ENCODE data around the gene GNMT. TPM values are rescaled to one million over a fixed set of nuclear protein-coding genes. Genes with fewer than 3 reads are reported as not detected.
A peak's percentile ranks its signal among the peaks of the same experiment; 100 is the strongest.

Gene GNMT
- total and polyA plus RNA-seq, 9 of the 15 experiments (the other 6 are each of a cell fraction or from before 2014, with no cell fraction given) = 0.11 to 0.29 (median 0.15) TPM; not detected in 6

- no peak for TF ChIP-seq ATF4 (CRISPR knock-in tag; IDR thresholded peaks at IDR 0.05)
- TF ChIP-seq UBTF (IDR thresholded peaks at IDR 0.05; ENCODE audit: borderline replicate concordance in 1 of 2, low read depth in 2 of 2, low read length in 2 of 2) = peak in 1 of 2 experiments; percentile 73; a peak in 1 of 4 replicates
- TF ChIP-seq, protein P1, sequence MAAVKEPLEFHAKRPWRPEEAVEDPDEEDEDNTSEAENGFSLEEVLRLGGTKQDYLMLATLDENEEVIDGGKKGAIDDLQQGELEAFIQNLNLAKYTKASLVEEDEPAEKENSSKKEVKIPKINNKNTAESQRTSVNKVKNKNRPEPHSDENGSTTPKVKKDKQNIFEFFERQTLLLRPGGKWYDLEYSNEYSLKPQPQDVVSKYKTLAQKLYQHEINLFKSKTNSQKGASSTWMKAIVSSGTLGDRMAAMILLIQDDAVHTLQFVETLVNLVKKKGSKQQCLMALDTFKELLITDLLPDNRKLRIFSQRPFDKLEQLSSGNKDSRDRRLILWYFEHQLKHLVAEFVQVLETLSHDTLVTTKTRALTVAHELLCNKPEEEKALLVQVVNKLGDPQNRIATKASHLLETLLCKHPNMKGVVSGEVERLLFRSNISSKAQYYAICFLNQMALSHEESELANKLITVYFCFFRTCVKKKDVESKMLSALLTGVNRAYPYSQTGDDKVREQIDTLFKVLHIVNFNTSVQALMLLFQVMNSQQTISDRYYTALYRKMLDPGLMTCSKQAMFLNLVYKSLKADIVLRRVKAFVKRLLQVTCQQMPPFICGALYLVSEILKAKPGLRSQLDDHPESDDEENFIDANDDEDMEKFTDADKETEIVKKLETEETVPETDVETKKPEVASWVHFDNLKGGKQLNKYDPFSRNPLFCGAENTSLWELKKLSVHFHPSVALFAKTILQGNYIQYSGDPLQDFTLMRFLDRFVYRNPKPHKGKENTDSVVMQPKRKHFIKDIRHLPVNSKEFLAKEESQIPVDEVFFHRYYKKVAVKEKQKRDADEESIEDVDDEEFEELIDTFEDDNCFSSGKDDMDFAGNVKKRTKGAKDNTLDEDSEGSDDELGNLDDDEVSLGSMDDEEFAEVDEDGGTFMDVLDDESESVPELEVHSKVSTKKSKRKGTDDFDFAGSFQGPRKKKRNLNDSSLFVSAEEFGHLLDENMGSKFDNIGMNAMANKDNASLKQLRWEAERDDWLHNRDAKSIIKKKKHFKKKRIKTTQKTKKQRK (IDR thresholded peaks at IDR 0.05; ENCODE audit: borderline replicate concordance, low read depth, low read length) = no peak
- no peak for TF ChIP-seq DACH1 (IDR thresholded peaks at IDR 0.05; ENCODE audit: partially characterized antibody)
- peak; percentile 54 for TF ChIP-seq GABPB1 (CRISPR knock-in tag; IDR thresholded peaks at IDR 0.05)
- TF ChIP-seq, protein P2, sequence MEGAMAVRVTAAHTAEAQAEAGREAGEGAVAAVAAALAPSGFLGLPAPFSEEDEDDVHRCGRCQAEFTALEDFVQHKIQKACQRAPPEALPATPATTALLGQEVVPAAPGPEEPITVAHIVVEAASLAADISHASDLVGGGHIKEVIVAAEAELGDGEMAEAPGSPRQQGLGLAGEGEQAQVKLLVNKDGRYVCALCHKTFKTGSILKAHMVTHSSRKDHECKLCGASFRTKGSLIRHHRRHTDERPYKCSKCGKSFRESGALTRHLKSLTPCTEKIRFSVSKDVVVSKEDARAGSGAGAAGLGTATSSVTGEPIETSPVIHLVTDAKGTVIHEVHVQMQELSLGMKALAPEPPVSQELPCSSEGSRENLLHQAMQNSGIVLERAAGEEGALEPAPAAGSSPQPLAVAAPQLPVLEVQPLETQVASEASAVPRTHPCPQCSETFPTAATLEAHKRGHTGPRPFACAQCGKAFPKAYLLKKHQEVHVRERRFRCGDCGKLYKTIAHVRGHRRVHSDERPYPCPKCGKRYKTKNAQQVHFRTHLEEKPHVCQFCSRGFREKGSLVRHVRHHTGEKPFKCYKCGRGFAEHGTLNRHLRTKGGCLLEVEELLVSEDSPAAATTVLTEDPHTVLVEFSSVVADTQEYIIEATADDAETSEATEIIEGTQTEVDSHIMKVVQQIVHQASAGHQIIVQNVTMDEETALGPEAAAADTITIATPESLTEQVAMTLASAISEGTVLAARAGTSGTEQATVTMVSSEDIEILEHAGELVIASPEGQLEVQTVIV (CRISPR knock-in tag; IDR thresholded peaks at IDR 0.05; ENCODE audit: borderline replicate concordance) = no peak
- TF ChIP-seq, protein P3, sequence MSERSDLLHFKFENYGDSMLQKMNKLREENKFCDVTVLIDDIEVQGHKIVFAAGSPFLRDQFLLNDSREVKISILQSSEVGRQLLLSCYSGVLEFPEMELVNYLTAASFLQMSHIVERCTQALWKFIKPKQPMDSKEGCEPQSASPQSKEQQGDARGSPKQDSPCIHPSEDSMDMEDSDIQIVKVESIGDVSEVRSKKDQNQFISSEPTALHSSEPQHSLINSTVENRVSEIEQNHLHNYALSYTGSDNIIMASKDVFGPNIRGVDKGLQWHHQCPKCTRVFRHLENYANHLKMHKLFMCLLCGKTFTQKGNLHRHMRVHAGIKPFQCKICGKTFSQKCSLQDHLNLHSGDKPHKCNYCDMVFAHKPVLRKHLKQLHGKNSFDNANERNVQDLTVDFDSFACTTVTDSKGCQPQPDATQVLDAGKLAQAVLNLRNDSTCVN (CRISPR knock-in tag; IDR thresholded peaks at IDR 0.05) = no peak
- no peak for TF ChIP-seq ZNF507 (tag; conservative IDR thresholded peaks at IDR 0.05)
- peak; percentile 74 for TF ChIP-seq CREM (IDR thresholded peaks at IDR 0.05; ENCODE audit: low read depth)
- 0 out of 2 replicates have a peak, but pooled peaks have one; percentile 12 for TF ChIP-seq PTBP1 (IDR thresholded peaks at IDR 0.05; ENCODE audit: low read depth, low read length)
- TF ChIP-seq RB1 (IDR thresholded peaks at IDR 0.05; ENCODE audit: low read depth) = peak; percentile 55; the same call in 1 of the 2 replicates
- TF ChIP-seq NRF1 (conservative IDR thresholded peaks at IDR 0.05 in 1 of 2, IDR thresholded peaks at IDR 0.05 in 1 of 2) = peak; percentile 94 to 95
- TF ChIP-seq, protein P4, sequence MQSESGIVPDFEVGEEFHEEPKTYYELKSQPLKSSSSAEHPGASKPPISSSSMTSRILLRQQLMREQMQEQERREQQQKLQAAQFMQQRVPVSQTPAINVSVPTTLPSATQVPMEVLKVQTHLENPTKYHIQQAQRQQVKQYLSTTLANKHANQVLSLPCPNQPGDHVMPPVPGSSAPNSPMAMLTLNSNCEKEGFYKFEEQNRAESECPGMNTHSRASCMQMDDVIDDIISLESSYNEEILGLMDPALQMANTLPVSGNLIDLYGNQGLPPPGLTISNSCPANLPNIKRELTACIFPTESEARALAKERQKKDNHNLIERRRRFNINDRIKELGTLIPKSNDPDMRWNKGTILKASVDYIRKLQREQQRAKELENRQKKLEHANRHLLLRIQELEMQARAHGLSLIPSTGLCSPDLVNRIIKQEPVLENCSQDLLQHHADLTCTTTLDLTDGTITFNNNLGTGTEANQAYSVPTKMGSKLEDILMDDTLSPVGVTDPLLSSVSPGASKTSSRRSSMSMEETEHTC (IDR thresholded peaks at IDR 0.05) = no peak
- no peak for TF ChIP-seq SRSF1 (IDR thresholded peaks at IDR 0.05; ENCODE audit: low read depth, low read length)
These were observed 23.7 kb downstream of the GNMT start, which contains the start of gene PPP2R5D (continued) for GRCh38 chr6:42984001-42984923.

Data from K562 (cell line).